HUDEP-2 (cell line): Measurements from ENCODE around the gene STAC2.
"Not testable (repeated sequence)": the region's sequence is repeated elsewhere in the genome, so short reads cannot be mapped to it uniquely, and the experiment has no call there.

Experiments used
- DNase-seq, 76 experiments: peaks; one replicate each; lab custom pipeline; 2025; ENCODE audit not compliant: unreplicated experiment in 76 of 76; lab: John Stamatoyannopoulos, UW

The STAC2 gene

GRCh38 chr17:39169101-39169500, 56.6 kb downstream of the STAC2 start:
- no peak for DNase-seq

- DNase-seq: not testable (repeated sequence)
Observed at GRCh38 chr17:39168503-39168902, 57.2 kb downstream of the STAC2 start.

GRCh38 chr17:39167476-39167875, 58.3 kb downstream of the STAC2 start:
- no peak for DNase-seq

- DNase-seq: no peak
Observed at GRCh38 chr17:39166437-39167335, 59.1 kb downstream of the STAC2 start.

- DNase-seq: no peak
Observed at GRCh38 chr17:39165841-39166349, 59.9 kb downstream of the STAC2 start, which contains the start of gene ARL5C. TSS of gene ARL5C (minus strand) at chr17:39166161. CDS start at chr17:39165760, 401 bp downstream.

- DNase-seq: no peak
Observed at GRCh38 chr17:39165178-39165840, 60.4 kb downstream of the STAC2 start.

GRCh38 chr17:39164675-39165143, 61.0 kb downstream of the STAC2 start:
- peak in 73 of 76 experiments; percentile 20 to 87 (median 67) for DNase-seq

GRCh38 chr17:39161962-39162361, 63.8 kb downstream of the STAC2 start:
- no peak for DNase-seq
